Neuronal stem cell (in vitro differentiated cells): ENCODE data around the gene CHAF1A.

ENCODE experiments used
- DNase-seq: peaks from one replicate; pipeline ENCODE4 v3.0.0-alpha.2; 2013; ENCODE audit warnings: low spot score
- H2AFZ ChIP-seq: one replicate; pipeline ENCODE4 v1.6.1; 2013; ENCODE audit warnings: mild to moderate bottlenecking, low read length, inconsistent platforms
- H2AK5ac ChIP-seq: 2 replicates; pipeline ENCODE4 v1.6.1; 2013; ENCODE audit warnings: low read depth, mild to moderate bottlenecking, inconsistent platforms, low read length, moderate library complexity, mixed read lengths
- H2BK120ac ChIP-seq: 2 replicates; pipeline ENCODE4 v1.6.1; 2013; ENCODE audit warnings: low read depth, mild to moderate bottlenecking, inconsistent platforms, low read length, moderate library complexity, mixed read lengths
- H2BK12ac ChIP-seq: one replicate; pipeline ENCODE4 v1.6.1; 2013; ENCODE audit warnings: low read length, inconsistent platforms
- H2BK15ac ChIP-seq: 2 replicates; pipeline ENCODE4 v1.6.1; 2013; ENCODE audit warnings: mild to moderate bottlenecking, low read length, inconsistent platforms, mixed read lengths
- H2BK5ac ChIP-seq: one replicate; pipeline ENCODE4 v1.6.1; 2013; ENCODE audit warnings: inconsistent platforms, mild to moderate bottlenecking, low read length, moderate library complexity
- H3K14ac ChIP-seq: one replicate; pipeline ENCODE4 v1.6.1; 2013; ENCODE audit warnings: low read length, inconsistent platforms
- H3K18ac ChIP-seq: 2 replicates; pipeline ENCODE4 v1.6.1; 2013; ENCODE audit warnings: low read length, inconsistent platforms
- H3K23ac ChIP-seq: 2 replicates; pipeline ENCODE4 v1.6.1; 2013; ENCODE audit warnings: low read depth, mild to moderate bottlenecking, mixed read lengths, low read length, inconsistent platforms; ENCODE audit not compliant: poor library complexity
- H3K27ac ChIP-seq: replicated peaks from 3 replicates; pipeline ENCODE4 v1.5.1; 2013; ENCODE audit warnings: low read length, inconsistent platforms
- H3K27me3 ChIP-seq, 3 experiments: 2 replicates each; pipeline ENCODE4 v1.6.1; 2013; ENCODE audit warnings: low read length in 3 of 3, mild to moderate bottlenecking in 2 of 3, inconsistent platforms in 1 of 3, low read depth in 1 of 3, mixed read lengths in 1 of 3, moderate library complexity in 1 of 3; ENCODE audit not compliant: control insufficient read depth in 3 of 3, insufficient read depth in 3 of 3
- H3K36me3 ChIP-seq, 2 donors: replicated peaks in 1 of 2; 2 replicates each; pipeline ENCODE4 v1.6.1; 2013; ENCODE audit warnings: low read length in 2 of 2; ENCODE audit not compliant: control insufficient read depth in 2 of 2, insufficient read depth in 2 of 2
- H3K4ac ChIP-seq: 2 replicates; pipeline ENCODE4 v1.6.1; 2013; ENCODE audit warnings: inconsistent platforms, mild to moderate bottlenecking, low read length, moderate library complexity
- H3K4me1 ChIP-seq, 2 donors: 1 replicate in 1 of 2; 2 replicates in 1 of 2; pipeline ENCODE4 v1.6.1; 2013; ENCODE audit warnings: low read length in 2 of 2, low read depth in 1 of 2; ENCODE audit not compliant: control insufficient read depth in 2 of 2, insufficient read depth in 1 of 2
- H3K4me2 ChIP-seq: one replicate; pipeline ENCODE4 v1.6.1; 2013; ENCODE audit warnings: mild to moderate bottlenecking, low read length, inconsistent platforms; ENCODE audit not compliant: insufficient read depth, poor library complexity, severe bottlenecking
- H3K4me3 ChIP-seq, 2 donors: 2 replicates each; pipeline ENCODE4 v1.5.1; 2013; ENCODE audit warnings: low read length in 2 of 2, mild to moderate bottlenecking in 2 of 2, inconsistent platforms in 1 of 2, moderate library complexity in 1 of 2
- H3K79me1 ChIP-seq: one replicate; pipeline ENCODE4 v1.6.1; 2013; ENCODE audit warnings: low read depth, mild to moderate bottlenecking, inconsistent platforms, low read length, moderate library complexity
- H3K9ac ChIP-seq: one replicate; pipeline ENCODE4 v1.6.1; 2013; ENCODE audit warnings: mild to moderate bottlenecking, low read depth, low read length, inconsistent platforms; ENCODE audit not compliant: poor library complexity
- H3K9me3 ChIP-seq, 2 donors: replicated peaks in 1 of 2; 2 replicates each; pipeline versions ENCODE3 to v1.6.1; 2013; ENCODE audit warnings: low read length in 2 of 2, mild to moderate bottlenecking in 2 of 2, inconsistent platforms in 1 of 2, low read depth in 1 of 2, mixed read lengths in 1 of 2, moderate library complexity in 1 of 2; ENCODE audit not compliant: control insufficient read depth in 2 of 2, insufficient read depth in 1 of 2
- H4K8ac ChIP-seq: one replicate; pipeline ENCODE4 v1.6.1; 2013; ENCODE audit warnings: low read depth, mild to moderate bottlenecking, inconsistent platforms, low read length, moderate library complexity
- H4K91ac ChIP-seq: one replicate; pipeline ENCODE4 v1.6.1; 2013; ENCODE audit warnings: low read length, low read depth, mild to moderate bottlenecking, inconsistent platforms; ENCODE audit not compliant: poor library complexity
- WGBS, 2 donors: extraction: QIAGEN DNeasy Blood & Tissue Kit; methylation state at CpG; one replicate each; pipeline ENCODE4 v1.1.7; 2013; ENCODE audit warnings: missing lambda C conversion rate in 2 of 2, mixed read lengths in 1 of 2; ENCODE audit not compliant: insufficient read length in 2 of 2, insufficient replicate concordance in 1 of 2; ENCODE audit errors: extremely low coverage in 2 of 2; 5-methylcytosine and 5-hydroxymethylcytosine counted together

CHAF1A gene

DNA sequence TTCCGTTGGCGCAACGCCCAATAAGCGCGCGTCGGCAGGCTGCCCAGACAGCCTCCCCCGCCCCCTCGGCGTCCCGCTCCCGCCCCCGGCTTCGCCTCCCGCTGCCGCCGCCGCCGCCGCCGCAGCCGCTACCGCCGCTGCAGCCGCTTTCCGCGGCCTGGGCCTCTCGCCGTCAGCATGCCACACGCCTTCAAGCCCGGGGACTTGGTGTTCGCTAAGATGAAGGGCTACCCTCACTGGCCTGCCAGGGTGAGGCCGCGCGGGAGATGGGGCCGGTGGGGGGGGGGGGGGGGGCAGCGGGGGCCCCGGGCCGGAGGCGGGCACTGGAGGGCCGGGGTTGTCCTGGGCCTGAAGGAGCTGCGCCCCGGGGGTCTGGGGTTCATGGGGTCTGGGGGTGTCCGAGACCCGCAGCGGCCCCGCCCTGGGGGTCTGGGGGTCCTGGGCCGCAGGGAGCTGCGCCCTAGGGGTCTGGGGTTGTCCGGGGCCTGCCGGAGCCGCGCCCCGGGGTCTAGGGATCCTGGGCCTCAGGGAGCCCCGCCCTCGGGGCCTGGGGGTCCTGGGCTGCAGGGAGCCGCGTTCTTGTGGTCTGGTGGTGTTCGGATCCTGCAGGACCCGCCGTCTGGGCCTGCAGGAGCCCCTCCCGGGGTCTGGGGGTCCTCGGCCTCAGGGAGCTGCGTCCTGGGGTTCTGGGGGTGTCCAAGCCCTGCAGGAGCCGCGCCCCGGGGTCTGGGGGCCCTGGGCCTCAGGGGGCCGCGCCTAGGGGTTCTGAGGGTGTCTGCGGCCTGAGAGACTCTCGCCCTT lies 69.9 kb downstream of the CHAF1A start, which contains the start of gene HDGFL2:
TSS of gene HDGFL2 (plus strand) at position 124 of the 801 bp plus-strand sequence. CDS start at position 178, 54 bp downstream.
- no peaks in the 10 kb centered on the region for H3K27me3 ChIP-seq

DNA sequence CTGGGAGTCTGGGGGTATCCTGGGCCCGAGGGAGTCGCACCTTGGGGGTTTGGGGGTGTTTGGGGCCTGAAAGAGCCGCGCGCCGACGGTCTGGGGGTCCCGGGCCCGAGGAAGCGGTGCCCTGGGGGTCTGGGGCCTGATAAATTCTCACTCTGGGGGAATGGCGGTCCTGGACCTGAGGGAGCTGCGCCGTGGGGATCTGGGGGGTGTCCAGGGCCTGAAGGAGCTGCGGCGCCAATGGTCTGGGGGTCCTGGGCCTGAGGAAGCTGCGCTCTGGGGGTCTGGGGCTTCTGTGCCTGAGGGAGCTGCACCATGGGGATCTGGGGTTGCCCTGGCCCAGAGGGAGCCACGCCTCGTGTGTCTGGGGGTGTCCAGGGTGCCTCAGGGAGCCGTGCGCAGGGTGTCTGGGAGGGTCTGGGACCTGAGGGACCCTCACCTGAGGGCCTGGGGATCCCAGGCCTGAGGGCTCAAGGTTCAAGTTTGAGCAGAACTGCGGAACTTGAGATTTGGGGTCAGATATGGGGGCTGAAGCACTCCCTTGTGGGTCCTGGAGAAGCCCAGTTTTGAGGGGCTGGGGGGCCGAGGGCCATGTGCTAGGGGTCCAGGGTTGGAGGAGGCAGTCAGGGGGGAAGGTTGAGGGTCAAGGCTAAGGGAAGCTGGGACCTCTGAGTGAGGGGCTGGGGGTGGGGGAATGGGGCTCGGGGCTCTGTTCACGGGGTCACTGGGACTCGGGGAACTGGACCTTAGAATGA lies 70.7 kb downstream of the CHAF1A start:
- Histone ChIP-seq H3K9me3 (peaks cover 0 to 2% of the 10 kb centered on the region in 2 donors), H2AK5ac (peak overlapping the region; percentile 96), H4K8ac (no peak overlapping the region), H3K27ac (no peak overlapping the region), H2AFZ (no peak overlapping the region), H3K4me1 (peaks cover 8 to 10% of the 10 kb centered on the region in 2 donors), H3K79me1 (peaks cover 16% of the 10 kb centered on the region), H2BK120ac (peak overlapping the region; percentile 9), H3K4me3 (peak overlapping the region; percentile 84 to 91), H3K18ac (peak overlapping the region; percentile 91), H3K14ac (peak overlapping the region; percentile 91), H3K9ac (peak overlapping the region; percentile 89), H3K27me3 (no peaks in the 10 kb centered on the region), H2BK12ac (no peak overlapping the region), H3K4ac (peak overlapping the region; percentile 67), H4K91ac (no peak overlapping the region), H3K36me3 (peaks cover 19 to 25% of the 10 kb centered on the region in 2 donors), H2BK5ac (no peak overlapping the region), H3K23ac (peak overlapping the region; percentile 44), H2BK15ac (no peak overlapping the region), H3K4me2 (peak overlapping the region; percentile 88)
- no CpG with 5 or more reads among the region's 25 CpGs for WGBS, 2 donors
- DNase-seq: no peak

More for the DNA sequence above, 69.9 kb downstream of the CHAF1A start, which contains the start of gene HDGFL2:
- H3K4me3 ChIP-seq: peak within 1 kb of the TSS; percentile 84 to 91
- peaks cover 16% of the 10 kb centered on the region for H3K79me1 ChIP-seq
- no peak for DNase-seq
- H4K91ac ChIP-seq: no peak within 1 kb of the TSS
- peak within 1 kb of the TSS; percentile 61 for H2BK120ac ChIP-seq
- no peak within 1 kb of the TSS for H4K8ac ChIP-seq
- peak within 1 kb of the TSS; percentile 84 for H2AFZ ChIP-seq
- H3K36me3 ChIP-seq: peaks cover 16 to 21% of the 10 kb centered on the region in 2 donors
- H2BK5ac ChIP-seq: peak within 1 kb of the TSS; percentile 45
- peak within 1 kb of the TSS; percentile 91 for H3K18ac ChIP-seq
- peaks cover 8 to 10% of the 10 kb centered on the region in 2 donors for H3K4me1 ChIP-seq
- H3K4ac ChIP-seq: peak within 1 kb of the TSS; percentile 67
- H3K23ac ChIP-seq: peak within 1 kb of the TSS; percentile 70
- peak within 1 kb of the TSS; percentile 88 for H3K4me2 ChIP-seq
- peak within 1 kb of the TSS; percentile 91 for H3K14ac ChIP-seq
- WGBS, 2 donors: no CpG with 5 or more reads among the region's 71 CpGs
- H3K9ac ChIP-seq: peak within 1 kb of the TSS; percentile 94
- H2AK5ac ChIP-seq: peak within 1 kb of the TSS; percentile 96
- peak within 1 kb of the TSS; percentile 48 for H2BK12ac ChIP-seq
- H3K27ac ChIP-seq: peak within 1 kb of the TSS; percentile 83
- no peak within 1 kb of the TSS for H2BK15ac ChIP-seq
- H3K9me3 ChIP-seq: peaks cover 0 to 2% of the 10 kb centered on the region in 2 donors

DNA sequence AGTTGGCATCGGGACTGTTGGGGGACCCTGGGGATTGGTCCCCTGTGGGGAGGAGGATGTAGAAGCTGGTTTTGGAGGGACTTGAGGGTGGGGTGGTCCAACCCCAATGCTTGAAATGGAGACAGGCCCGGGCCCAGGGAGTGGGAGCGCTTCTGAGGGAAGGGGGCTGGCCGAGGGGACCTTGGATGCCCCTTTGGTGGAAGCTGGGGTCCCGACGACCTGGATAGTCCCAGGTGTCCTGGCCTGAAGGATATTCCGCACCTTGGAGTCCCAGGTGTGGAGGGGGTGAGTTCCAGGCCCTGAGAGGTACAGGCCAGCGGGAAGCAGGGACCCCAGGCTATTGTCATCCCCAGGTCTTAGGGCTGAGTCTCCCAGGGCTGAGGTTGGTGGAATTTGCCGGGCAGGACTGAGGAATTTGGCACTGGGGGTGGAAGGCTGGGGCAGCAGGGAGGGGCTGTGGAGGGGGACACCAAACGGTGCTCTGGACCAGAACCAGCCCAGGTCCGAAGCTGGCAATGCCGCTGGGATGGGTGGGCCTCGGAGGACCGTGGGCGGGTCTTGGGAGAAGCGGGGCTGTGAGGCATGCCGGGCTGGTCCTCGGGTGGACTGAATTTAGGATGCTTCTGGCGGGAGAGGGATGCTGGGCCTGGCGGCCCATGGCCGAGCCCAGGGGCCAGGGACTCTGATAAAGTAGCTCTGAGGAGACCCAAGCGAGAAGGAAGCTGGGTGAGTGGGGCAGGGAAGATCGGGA lies 71.5 kb downstream of the CHAF1A start:
- H4K91ac ChIP-seq: no peak overlapping the region
- no peak overlapping the region for H2BK120ac ChIP-seq
- peak overlapping the region; percentile 61 for H3K9ac ChIP-seq
- peak overlapping the region; percentile 91 for H2AK5ac ChIP-seq
- WGBS, 2 donors: no CpG with 5 or more reads among the region's 23 CpGs
- no peak overlapping the region for H2BK12ac ChIP-seq
- peak overlapping the region; percentile 7 for H2BK5ac ChIP-seq
- peaks cover 22 to 32% of the 10 kb centered on the region in 2 donors for H3K36me3 ChIP-seq
- H3K79me1 ChIP-seq: peaks cover 16% of the 10 kb centered on the region
- no peak overlapping the region for H4K8ac ChIP-seq
- no peak overlapping the region for H2BK15ac ChIP-seq
- no peaks in the 10 kb centered on the region for H3K27me3 ChIP-seq
- peak overlapping the region; percentile 22 for H3K14ac ChIP-seq
- H3K4me2 ChIP-seq: peak overlapping the region; percentile 88
- peak overlapping the region; percentile 75 to 84 for H3K4me3 ChIP-seq
- peak overlapping the region; percentile 77 for H3K27ac ChIP-seq
- no peak for DNase-seq
- peaks cover 8 to 10% of the 10 kb centered on the region in 2 donors for H3K4me1 ChIP-seq
- H3K23ac ChIP-seq: no peak overlapping the region
- H3K9me3 ChIP-seq: peaks cover 0 to 2% of the 10 kb centered on the region in 2 donors
- H2AFZ ChIP-seq: peak overlapping the region; percentile 66
- peak overlapping the region; percentile 5 for H3K18ac ChIP-seq
- H3K4ac ChIP-seq: no peak overlapping the region
